Measurements from ENCODE around the gene SSTR5.

DNA sequence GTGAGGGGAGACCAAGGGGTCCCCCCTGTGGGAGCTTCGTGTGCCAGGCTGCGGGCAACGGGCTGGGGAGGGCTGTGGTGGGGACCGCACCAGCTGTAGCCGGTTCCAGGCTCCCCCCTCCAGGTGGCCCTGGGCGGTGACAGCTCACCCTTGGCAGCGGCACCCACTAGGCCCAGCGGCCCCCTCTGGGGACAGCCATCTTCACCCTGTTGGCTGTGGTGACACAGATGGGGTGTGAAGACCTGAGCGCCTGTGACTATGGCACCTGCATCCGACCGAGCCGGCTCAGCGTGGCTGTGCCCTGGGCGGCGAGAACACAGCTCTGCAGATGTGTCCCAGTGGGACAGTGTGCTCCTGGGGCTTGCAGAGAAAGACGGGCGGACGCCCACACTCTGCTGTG lies 24.6 kb downstream of the SSTR5 start:
- TF ChIP-seq, protein P1, sequence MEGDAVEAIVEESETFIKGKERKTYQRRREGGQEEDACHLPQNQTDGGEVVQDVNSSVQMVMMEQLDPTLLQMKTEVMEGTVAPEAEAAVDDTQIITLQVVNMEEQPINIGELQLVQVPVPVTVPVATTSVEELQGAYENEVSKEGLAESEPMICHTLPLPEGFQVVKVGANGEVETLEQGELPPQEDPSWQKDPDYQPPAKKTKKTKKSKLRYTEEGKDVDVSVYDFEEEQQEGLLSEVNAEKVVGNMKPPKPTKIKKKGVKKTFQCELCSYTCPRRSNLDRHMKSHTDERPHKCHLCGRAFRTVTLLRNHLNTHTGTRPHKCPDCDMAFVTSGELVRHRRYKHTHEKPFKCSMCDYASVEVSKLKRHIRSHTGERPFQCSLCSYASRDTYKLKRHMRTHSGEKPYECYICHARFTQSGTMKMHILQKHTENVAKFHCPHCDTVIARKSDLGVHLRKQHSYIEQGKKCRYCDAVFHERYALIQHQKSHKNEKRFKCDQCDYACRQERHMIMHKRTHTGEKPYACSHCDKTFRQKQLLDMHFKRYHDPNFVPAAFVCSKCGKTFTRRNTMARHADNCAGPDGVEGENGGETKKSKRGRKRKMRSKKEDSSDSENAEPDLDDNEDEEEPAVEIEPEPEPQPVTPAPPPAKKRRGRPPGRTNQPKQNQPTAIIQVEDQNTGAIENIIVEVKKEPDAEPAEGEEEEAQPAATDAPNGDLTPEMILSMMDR (IDR thresholded peaks at IDR 0.05): no peak
- TF ChIP-seq POLR2A (IDR thresholded peaks at IDR 0.05): no peak
